ENCODE results near the gene NFATC2. TPM values are rescaled to one million over a fixed set of nuclear protein-coding genes. Genes with fewer than 3 reads are reported as not detected.

Gene NFATC2
- total RNA-seq, 1 experiment from 2014 or later, result 15.8 TPM

GRCh38 chr20:51398552-51398951 lies 144.0 kb downstream of the NFATC2 start:
- no peak overlapping the region for H3K4me3 Mint-ChIP-seq (ENCODE audit: low read depth, unreplicated experiment)
- no peak for TF ChIP-seq CTCF (IDR thresholded peaks at IDR 0.05; ENCODE audit: unreplicated experiment)
- H3K36me3 Mint-ChIP-seq (ENCODE audit: insufficient read depth, unreplicated experiment), result peaks cover 5% of the 10 kb centered on the region
- H3K4me1 Mint-ChIP-seq (ENCODE audit: low read depth, unreplicated experiment), result no peaks in the 10 kb centered on the region
- BruUV-seq (replicated peaks), result no TSS peak
- H3K27me3 Mint-ChIP-seq (ENCODE audit: unreplicated experiment), result no peaks in the 10 kb centered on the region
- CTCF ChIA-PET, result no interaction called here
- no peak for DNase-seq
- no peaks in the 10 kb centered on the region for H3K9me3 Mint-ChIP-seq (ENCODE audit: low read depth, unreplicated experiment)
- intact Hi-C loops (cut with micrococcal nuclease; ENCODE audit: unreplicated experiment), result no loop called here
- no peak overlapping the region for H3K27ac Mint-ChIP-seq (ENCODE audit: unreplicated experiment)

- CTCF ChIA-PET, result no interaction called here
- intact Hi-C loops (cut with micrococcal nuclease; ENCODE audit: unreplicated experiment), result no loop called here
- no peak for DNase-seq
- H3K9me3 Mint-ChIP-seq (ENCODE audit: low read depth, unreplicated experiment), result no peaks in the 10 kb centered on the region
- peaks cover 5% of the 10 kb centered on the region for H3K36me3 Mint-ChIP-seq (ENCODE audit: insufficient read depth, unreplicated experiment)
- no peak overlapping the region for H3K27ac Mint-ChIP-seq (ENCODE audit: unreplicated experiment)
- TF ChIP-seq CTCF (IDR thresholded peaks at IDR 0.05; ENCODE audit: unreplicated experiment), result no peak
- BruUV-seq (replicated peaks), result no TSS peak
- no peaks in the 10 kb centered on the region for H3K27me3 Mint-ChIP-seq (ENCODE audit: unreplicated experiment)
- no peak overlapping the region for H3K4me3 Mint-ChIP-seq (ENCODE audit: low read depth, unreplicated experiment)
- H3K4me1 Mint-ChIP-seq (ENCODE audit: low read depth, unreplicated experiment), result no peaks in the 10 kb centered on the region
Measured at GRCh38 chr20:51398083-51398482, 144.4 kb downstream of the NFATC2 start.

- no peaks in the 10 kb centered on the region for H3K27me3 Mint-ChIP-seq (ENCODE audit: unreplicated experiment)
- no TSS peak for BruUV-seq (replicated peaks)
- intact Hi-C loops (cut with micrococcal nuclease; ENCODE audit: unreplicated experiment), result no loop called here
- peaks cover 5% of the 10 kb centered on the region for H3K36me3 Mint-ChIP-seq (ENCODE audit: insufficient read depth, unreplicated experiment)
- no peak for TF ChIP-seq CTCF (IDR thresholded peaks at IDR 0.05; ENCODE audit: unreplicated experiment)
- no peak for DNase-seq
- no peak overlapping the region for H3K4me3 Mint-ChIP-seq (ENCODE audit: low read depth, unreplicated experiment)
- H3K9me3 Mint-ChIP-seq (ENCODE audit: low read depth, unreplicated experiment), result no peaks in the 10 kb centered on the region
- no peaks in the 10 kb centered on the region for H3K4me1 Mint-ChIP-seq (ENCODE audit: low read depth, unreplicated experiment)
- H3K27ac Mint-ChIP-seq (ENCODE audit: unreplicated experiment), result no peak overlapping the region
- CTCF ChIA-PET, result no interaction called here
Measured at GRCh38 chr20:51397137-51397536, 145.4 kb downstream of the NFATC2 start.

- H3K4me3 Mint-ChIP-seq (ENCODE audit: low read depth, unreplicated experiment), result no peak overlapping the region
- DNase-seq, result no peak
- TF ChIP-seq CTCF (IDR thresholded peaks at IDR 0.05; ENCODE audit: unreplicated experiment), result no peak
- CTCF ChIA-PET, result no interaction called here
- BruUV-seq (replicated peaks), result no TSS peak
- no peak overlapping the region for H3K27ac Mint-ChIP-seq (ENCODE audit: unreplicated experiment)
- no peaks in the 10 kb centered on the region for H3K4me1 Mint-ChIP-seq (ENCODE audit: low read depth, unreplicated experiment)
- H3K36me3 Mint-ChIP-seq (ENCODE audit: insufficient read depth, unreplicated experiment), result peaks cover 5% of the 10 kb centered on the region
- no peaks in the 10 kb centered on the region for H3K27me3 Mint-ChIP-seq (ENCODE audit: unreplicated experiment)
- no peaks in the 10 kb centered on the region for H3K9me3 Mint-ChIP-seq (ENCODE audit: low read depth, unreplicated experiment)
- intact Hi-C loops (cut with micrococcal nuclease; ENCODE audit: unreplicated experiment), result no loop called here
Measured at GRCh38 chr20:51396365-51396909, 146.1 kb downstream of the NFATC2 start.
